GM19023 (cell line): ENCODE results near the gene CD4.
A peak's percentile ranks its signal among the peaks of the same experiment; 100 is the strongest.
"Not testable (repeated sequence)": the region's sequence is repeated elsewhere in the genome, so short reads cannot be mapped to it uniquely, and the experiment has no call there.

Experiments
- ATAC-seq: cut with Tn5 transposase; IDR thresholded peaks from one replicate; pipeline ENCODE4 v1.9.1; 2021; ENCODE audit warnings: mild to moderate bottlenecking, moderate library complexity; ENCODE audit not compliant: unreplicated experiment

CD4 gene

DNA sequence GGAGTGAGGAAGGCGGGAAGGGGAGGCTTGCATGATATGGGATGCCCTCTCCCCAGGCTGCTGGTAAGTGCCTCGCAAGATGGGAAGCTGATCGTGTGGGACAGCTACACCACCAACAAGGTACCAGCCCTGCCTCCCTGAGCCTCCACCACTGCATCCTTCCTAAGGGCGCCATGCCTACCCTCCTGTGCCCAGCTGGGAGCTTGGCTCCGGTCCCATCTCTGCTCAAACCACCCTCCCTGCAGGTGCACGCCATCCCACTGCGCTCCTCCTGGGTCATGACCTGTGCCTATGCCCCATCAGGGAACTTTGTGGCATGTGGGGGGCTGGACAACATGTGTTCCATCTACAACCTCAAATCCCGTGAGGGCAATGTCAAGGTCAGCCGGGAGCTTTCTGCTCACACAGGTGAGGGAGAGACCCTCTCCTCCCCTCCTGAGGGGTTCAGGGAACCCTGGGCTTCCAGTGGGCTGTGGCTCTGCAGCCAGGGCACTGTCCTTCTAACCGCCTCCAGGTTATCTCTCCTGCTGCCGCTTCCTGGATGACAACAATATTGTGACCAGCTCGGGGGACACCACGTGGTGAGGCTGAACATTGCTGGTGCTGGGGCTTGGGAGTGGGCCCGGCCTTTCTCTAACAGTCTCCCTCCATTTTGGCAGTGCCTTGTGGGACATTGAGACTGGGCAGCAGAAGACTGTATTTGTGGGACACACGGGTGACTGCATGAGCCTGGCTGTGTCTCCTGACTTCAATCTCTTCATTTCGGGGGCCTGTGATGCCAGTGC lies 54.0 kb downstream of the CD4 start:
- ATAC-seq: no peak

DNA sequence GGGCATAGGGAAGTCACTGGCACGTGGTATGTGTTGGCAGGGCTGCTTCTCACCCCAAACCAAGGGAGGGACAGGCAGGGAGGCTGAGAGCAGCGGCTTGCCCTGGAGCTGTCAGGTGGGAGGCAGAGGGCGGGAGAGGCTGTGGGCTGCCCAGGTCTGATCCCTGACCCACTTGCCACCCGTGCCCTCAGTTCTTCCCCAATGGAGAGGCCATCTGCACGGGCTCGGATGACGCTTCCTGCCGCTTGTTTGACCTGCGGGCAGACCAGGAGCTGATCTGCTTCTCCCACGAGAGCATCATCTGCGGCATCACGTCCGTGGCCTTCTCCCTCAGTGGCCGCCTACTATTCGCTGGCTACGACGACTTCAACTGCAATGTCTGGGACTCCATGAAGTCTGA lies 56.1 kb downstream of the CD4 start:
- ATAC-seq: no peak

DNA sequence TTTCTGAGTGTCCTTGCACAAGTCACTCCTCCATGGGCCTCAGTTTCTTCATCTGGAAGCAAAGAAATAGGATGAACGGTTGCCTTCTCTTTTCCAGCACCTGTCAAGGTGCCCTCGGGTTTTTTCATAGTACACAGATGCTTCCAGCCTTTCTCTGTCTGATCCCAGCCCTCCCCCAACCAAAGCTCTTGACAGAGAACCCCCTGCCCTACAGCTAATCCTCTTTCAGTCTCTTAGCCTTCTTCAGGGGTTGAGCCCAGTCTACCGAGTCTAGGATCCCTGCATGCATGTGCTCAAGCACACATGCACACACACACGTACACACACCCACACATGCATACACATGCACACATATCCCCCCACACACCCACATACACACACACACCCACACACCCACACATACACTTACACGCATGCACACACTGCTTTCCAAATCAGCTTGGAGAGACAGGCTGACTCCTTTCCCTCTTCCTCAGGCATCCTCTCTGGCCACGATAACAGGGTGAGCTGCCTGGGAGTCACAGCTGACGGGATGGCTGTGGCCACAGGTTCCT lies 57.1 kb downstream of the CD4 start:
- ATAC-seq: no peak

- no peak for ATAC-seq
These were observed 58.3 kb downstream of the CD4 start for GRCh38 chr12:6847676-6848075.

GRCh38 chr12:6849427-6849826 lies 60.1 kb downstream of the CD4 start:
- ATAC-seq: no peak

DNA sequence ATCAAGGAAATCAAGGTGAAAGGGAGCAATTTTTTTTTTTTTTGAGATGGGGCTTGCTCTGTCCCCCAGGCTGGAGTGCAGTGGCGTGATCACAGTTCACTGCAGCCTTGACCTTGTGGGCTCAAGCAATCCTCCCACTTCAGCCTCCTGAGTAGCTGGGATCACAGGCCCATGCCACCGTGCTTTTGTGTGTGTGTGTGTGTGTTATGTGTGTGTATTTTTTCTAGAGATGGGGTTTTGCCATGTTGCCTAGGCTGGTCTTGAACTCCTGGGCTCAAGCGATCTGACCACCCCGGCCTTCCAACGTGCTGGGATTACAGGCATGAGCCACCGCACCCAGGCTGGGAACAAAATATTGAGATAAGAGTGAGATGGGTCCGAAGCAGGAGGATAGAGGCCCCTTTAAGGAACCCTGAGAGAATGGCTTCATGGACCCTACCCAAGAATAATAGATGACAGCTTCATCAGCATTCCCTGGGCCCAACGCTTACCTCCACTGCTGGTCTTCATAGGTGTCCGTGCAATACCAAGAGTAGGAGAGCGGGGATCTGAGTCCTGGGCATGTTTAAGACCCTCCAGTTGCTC lies 60.7 kb downstream of the CD4 start:
- ATAC-seq: no peak

- ATAC-seq: no peak
These were observed 61.4 kb downstream of the CD4 start for GRCh38 chr12:6850796-6851152.

- ATAC-seq: peak; percentile 45
These were observed 62.0 kb downstream of the CD4 start, which contains the start of gene CDCA3 for GRCh38 chr12:6851153-6851920. TSS of gene CDCA3 (minus strand) at chr12:6851286. CDS start at chr12:6850952, 334 bp downstream.

DNA sequence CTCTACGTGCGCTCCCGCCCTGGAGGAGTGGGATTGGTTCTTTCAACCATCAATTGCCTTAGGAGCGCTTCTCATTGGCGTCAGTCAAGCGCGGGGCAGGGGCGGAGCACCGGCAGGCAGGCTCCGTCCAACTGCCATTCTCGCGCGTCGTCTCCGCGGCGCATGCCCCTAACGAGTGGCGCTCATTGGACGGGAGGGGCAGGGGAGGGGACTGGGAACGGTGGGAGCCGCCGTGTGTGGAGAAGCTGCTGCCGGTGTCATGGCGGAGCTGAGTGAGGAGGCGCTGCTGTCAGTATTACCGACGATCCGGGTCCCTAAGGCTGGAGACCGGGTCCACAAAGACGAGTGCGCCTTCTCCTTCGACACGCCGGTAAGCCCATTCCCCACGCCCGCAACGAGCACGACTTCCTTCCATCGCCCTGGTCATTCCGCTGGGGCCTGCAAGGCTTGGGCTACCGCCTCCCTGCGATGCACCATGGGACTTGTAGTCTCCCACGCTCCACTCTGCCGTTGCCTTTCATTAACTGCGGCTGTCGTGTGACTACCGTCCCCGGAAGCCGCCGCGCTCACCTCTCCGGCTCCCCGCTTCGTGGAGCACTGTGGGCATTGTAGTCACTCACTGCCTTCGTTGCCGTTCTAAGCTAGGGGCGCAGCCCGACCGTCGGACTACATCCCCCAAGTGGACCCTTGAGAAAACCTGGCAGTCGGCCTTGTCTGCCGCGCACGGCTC lies 62.8 kb downstream of the CD4 start, which contains the start of gene USP5:
TSS of gene USP5 (plus strand) at position 230 of the 730 bp plus-strand sequence. CDS start at position 260, 30 bp downstream.
- peak; percentile 76 for ATAC-seq

DNA sequence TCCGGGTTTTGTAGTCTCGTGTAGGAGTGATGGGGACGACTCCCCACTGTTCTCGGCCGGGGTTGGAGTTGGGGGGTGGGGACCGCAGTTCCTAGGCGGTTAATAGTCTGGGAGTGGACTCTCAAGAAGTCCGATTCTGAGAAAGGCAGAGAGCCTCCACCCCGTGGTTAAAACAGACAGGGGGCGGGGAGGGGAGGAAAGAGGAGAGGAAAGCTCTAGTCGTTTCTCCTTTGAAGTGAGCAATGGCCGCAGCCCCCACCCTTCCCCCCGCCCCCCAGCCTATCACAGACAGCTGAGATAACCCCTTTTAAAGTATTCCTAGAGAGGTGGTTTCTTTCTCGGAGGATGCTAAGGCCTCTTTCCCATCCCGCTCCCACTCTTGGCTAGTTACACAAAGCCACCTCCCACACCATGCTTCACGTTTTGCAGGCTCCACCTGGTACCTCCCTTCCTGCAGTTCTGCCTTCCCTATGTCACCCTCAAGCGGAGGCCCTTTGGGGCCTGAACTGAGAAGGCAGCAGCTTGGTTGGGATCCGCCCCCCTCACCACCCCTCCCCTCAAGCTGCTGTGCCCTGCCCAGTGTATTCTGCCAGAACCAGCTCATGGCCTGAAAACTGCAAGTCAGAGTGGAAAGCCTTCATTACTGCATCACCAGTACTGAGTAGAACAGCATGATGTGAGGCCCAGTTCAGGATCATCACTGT lies 63.5 kb downstream of the CD4 start:
- no peak for ATAC-seq

DNA sequence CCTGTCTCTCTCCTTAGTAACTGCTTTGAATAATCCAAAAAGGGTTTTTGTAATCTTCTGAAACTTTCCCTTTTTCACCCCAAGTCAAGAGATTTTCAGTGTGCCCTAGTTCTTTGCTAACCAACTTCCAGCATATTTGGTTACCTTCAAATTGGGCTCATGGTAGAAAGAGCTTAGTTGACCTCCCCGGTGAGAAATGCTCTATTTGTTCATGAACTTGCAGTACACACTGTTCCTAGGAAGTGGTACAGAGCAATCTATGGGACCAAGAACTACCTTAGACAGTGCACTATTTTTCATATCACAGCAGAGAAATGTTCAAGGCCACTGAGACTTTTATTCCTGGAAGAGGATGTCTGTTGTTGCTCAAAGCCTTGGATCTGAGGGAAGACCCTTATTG lies 64.3 kb downstream of the CD4 start:
- no peak for ATAC-seq

GRCh38 chr12:6854036-6854435 lies 64.7 kb downstream of the CD4 start:
- no peak for ATAC-seq

DNA sequence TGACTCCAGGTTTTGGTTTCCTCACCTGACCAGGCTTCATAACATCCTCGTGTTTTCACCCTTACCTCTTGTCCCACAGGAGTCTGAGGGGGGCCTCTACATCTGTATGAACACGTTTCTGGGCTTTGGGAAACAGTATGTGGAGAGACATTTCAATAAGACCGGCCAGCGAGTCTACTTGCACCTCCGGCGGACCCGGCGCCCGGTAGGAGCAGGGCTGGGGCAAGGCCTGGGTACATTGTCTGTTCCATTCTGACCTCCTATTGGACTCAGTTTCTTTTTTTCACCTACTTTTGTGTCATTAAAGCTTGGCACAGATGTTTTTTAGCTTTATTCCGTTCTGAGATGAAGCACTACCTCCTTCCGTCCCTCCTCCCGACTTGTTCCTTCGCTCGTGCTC lies 66.0 kb downstream of the CD4 start:
- ATAC-seq: no peak

GRCh38 chr12:6858799-6859198 lies 69.5 kb downstream of the CD4 start:
- ATAC-seq: no peak

DNA sequence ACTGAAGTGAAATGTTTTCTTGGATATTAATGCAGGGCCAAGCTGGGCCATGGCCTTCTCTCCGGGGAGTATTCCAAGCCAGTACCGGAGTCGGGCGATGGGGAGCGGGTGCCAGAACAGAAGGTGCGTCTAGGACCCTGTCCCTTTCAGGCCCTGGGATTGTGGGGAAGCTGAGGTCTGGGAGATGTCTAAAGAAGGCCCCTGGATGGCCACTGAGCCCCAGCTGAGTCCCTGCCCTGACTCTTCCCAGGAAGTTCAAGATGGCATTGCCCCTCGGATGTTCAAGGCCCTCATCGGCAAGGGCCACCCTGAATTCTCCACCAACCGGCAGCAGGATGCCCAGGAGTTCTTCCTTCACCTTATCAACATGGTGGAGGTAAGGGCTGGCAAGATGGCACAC lies 70.8 kb downstream of the CD4 start:
- no peak for ATAC-seq

DNA sequence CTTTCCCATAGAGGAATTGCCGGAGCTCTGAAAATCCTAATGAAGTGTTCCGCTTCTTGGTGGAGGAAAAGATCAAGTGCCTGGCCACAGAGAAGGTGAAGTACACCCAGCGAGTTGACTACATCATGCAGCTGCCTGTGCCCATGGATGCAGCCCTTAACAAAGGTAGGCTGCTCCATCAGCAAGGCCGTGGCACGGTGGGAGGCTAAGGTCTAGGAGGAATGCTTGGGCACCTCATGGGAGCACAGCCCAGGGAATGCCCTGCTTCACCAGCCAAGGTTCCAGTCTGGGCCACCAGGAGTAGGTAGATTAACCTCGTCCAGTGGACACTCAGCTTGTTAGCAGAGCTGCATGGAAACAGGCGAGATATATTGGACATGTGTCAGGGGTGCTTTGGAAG lies 71.6 kb downstream of the CD4 start:
- no peak for ATAC-seq

- ATAC-seq: no peak
These were observed 72.1 kb downstream of the CD4 start for GRCh38 chr12:6861391-6861790.

GRCh38 chr12:6863033-6863432 lies 73.7 kb downstream of the CD4 start:
- ATAC-seq: no peak

- ATAC-seq: no peak
These were observed 74.4 kb downstream of the CD4 start for GRCh38 chr12:6863586-6864321.

- ATAC-seq: not testable (repeated sequence)
These were observed 76.0 kb downstream of the CD4 start for GRCh38 chr12:6865307-6865706.
